ENCODE data around the gene CFL1.

Gene CFL1

GRCh38 chr11:65870706-65871681, 13.0 kb upstream of the CFL1 start:
- DNase-seq (ENCODE audit: low read depth in 2 of 2, low spot score in 1 of 2): no peak

GRCh38 chr11:65870307-65870658, 12.3 kb upstream of the CFL1 start:
- no peak for DNase-seq (ENCODE audit: low read depth in 2 of 2, low spot score in 1 of 2)

- DNase-seq (ENCODE audit: low read depth in 2 of 2, low spot score in 1 of 2): no peak
Measured at GRCh38 chr11:65869643-65870306, 11.8 kb upstream of the CFL1 start.

GRCh38 chr11:65868907-65869306, 10.9 kb upstream of the CFL1 start:
- DNase-seq (ENCODE audit: low read depth in 2 of 2, low spot score in 1 of 2): no peak

GRCh38 chr11:65868076-65868667, 10.2 kb upstream of the CFL1 start:
- DNase-seq (ENCODE audit: low read depth in 2 of 2, low spot score in 1 of 2): no peak

- no peak for DNase-seq (ENCODE audit: low read depth in 2 of 2, low spot score in 1 of 2)
Measured at GRCh38 chr11:65867284-65868071, 9.5 kb upstream of the CFL1 start.

GRCh38 chr11:65866509-65867283, 8.7 kb upstream of the CFL1 start:
- DNase-seq (ENCODE audit: low read depth in 2 of 2, low spot score in 1 of 2): no peak

GRCh38 chr11:65865550-65866172, 7.7 kb upstream of the CFL1 start:
- DNase-seq (ENCODE audit: low read depth in 2 of 2, low spot score in 1 of 2): no peak

- DNase-seq (ENCODE audit: low read depth in 2 of 2, low spot score in 1 of 2): no peak
Measured at GRCh38 chr11:65864706-65865471, 6.9 kb upstream of the CFL1 start.

GRCh38 chr11:65863889-65864705, 6.1 kb upstream of the CFL1 start:
- no peak for DNase-seq (ENCODE audit: low read depth in 2 of 2, low spot score in 1 of 2)

- no peak for DNase-seq (ENCODE audit: low read depth in 2 of 2, low spot score in 1 of 2)
Measured at GRCh38 chr11:65862941-65863888, 5.2 kb upstream of the CFL1 start.

GRCh38 chr11:65862191-65862735, 4.3 kb upstream of the CFL1 start:
- DNase-seq (ENCODE audit: low read depth in 2 of 2, low spot score in 1 of 2): no peak

GRCh38 chr11:65861533-65862183, 3.7 kb upstream of the CFL1 start:
- no peak for DNase-seq (ENCODE audit: low read depth in 2 of 2, low spot score in 1 of 2)

- DNase-seq (ENCODE audit: low read depth in 2 of 2, low spot score in 1 of 2): no peak
Measured at GRCh38 chr11:65861165-65861505, 3.2 kb upstream of the CFL1 start.

- peak; percentile 92 to 94 for DNase-seq (ENCODE audit: low read depth in 2 of 2, low spot score in 1 of 2)
Measured at GRCh38 chr11:65860278-65861164, 2.5 kb upstream of the CFL1 start, which contains the start of gene MUS81. TSS of gene MUS81 (plus strand) at chr11:65860433. CDS start at chr11:65860754, 321 bp downstream.

Data from stimulated activated CD8-positive, alpha-beta memory T cell treated with anti-CD3 and anti-CD28 coated beads, Interleukin-4, amount 100 ng/mL, for 4 hours (primary cell).